GM18511 (cell line): ENCODE results near the gene ZFPM1.
"Not testable (repeated sequence)": the region's sequence is repeated elsewhere in the genome, so short reads cannot be mapped to it uniquely, and the experiment has no call there.

ENCODE experiments used
- ATAC-seq: cut with Tn5 transposase; IDR thresholded peaks from one replicate; pipeline ENCODE4 v1.9.1; 2021; ENCODE audit warnings: mild to moderate bottlenecking, moderate library complexity; ENCODE audit not compliant: unreplicated experiment

Gene ZFPM1

GRCh38 chr16:88478889-88479792 is 26.1 kb downstream of the ZFPM1 start:
- no peak for ATAC-seq

DNA sequence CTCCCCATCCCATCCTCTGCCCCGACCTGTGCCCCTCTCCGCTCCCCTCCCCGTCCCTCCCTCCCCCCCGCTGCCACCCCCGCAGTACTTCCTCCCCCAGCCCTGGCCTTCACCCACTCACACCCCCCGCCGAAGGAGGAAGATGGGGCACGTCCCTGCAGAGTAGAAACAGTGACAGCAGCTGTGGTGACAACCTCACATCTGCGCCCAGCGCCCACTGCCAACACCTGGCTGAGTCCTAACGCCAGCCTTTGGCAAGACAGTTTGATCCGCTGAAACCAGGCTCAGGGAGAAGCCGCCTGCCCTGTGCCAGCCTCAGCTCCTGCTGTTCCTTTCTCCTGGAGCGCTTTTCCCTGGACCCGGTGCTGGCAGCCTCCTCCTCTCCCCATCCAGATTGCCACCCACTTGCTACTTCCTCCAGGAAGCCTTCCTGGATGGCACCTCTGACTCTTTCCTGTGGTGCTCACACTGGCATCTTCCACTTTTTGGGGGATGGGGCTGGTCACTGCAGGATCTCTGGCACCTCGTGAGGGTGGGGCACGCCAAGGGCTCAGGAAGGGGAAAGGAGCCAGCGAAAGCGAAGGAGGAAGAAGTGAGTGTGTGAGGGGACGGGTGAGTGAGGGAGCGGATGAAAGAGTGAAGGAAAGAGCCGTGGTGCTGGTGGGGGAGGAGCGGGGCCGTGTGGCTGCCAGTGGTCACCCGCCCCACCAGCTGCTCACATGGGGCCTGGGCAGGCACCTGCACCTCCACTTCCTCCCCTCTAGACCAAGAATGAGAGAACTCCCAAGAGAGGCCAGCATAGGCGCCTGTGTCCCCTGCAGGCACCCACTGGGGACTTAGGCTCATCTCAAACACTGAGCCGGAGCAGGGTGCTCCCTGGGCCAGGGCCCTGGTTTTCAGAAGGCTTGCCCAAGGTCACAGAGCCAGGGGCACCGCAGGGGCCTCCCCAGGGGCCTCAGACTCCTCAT is 27.0 kb downstream of the ZFPM1 start:
- peak; percentile 74 for ATAC-seq

DNA sequence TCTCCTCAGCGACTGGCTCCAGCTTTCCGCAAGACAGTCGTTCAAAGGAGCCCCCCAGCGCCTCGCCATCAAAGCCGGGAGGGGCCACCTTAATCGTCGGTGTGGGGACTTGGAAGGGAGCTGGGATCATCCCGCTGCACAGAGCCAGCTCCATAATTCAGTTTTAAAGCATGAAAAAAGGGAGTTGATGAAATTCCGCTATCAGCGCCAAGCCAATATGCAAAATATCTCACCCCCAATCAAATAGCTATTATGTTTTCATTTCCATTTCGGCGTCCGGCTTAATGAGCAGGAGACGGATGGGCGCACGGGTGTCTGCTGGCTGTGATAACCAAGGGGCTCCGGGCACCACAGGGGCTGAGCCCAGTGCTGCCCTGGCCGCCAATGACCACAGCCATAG is 27.7 kb downstream of the ZFPM1 start:
- ATAC-seq: no peak

GRCh38 chr16:88481851-88482250 is 28.8 kb downstream of the ZFPM1 start:
- ATAC-seq: no peak

- ATAC-seq: no peak
Measured at GRCh38 chr16:88482630-88483391, 29.7 kb downstream of the ZFPM1 start.

- no peak for ATAC-seq
Measured at GRCh38 chr16:88483392-88483641, 30.2 kb downstream of the ZFPM1 start.

GRCh38 chr16:88484505-88485365 is 31.7 kb downstream of the ZFPM1 start:
- ATAC-seq: no peak

DNA sequence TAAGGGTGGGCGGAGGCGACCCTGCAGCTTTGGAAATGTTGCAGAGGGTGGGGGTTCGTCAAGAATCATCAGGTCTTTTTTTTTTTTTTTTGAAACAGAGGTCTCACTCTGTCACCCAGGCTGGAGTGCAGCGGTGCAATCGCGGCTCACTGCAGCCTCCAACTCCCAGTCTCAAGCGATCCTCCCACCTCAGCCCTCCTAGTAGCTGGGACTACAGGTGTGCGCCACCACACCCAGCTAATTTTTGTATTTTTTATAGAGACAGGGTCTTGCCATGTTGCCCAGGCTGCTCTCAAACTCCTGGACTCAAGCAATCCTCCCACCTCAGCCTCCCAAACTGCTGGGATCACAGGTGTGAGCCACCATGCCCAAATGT is 32.3 kb downstream of the ZFPM1 start:
- ATAC-seq: not testable (repeated sequence)

DNA sequence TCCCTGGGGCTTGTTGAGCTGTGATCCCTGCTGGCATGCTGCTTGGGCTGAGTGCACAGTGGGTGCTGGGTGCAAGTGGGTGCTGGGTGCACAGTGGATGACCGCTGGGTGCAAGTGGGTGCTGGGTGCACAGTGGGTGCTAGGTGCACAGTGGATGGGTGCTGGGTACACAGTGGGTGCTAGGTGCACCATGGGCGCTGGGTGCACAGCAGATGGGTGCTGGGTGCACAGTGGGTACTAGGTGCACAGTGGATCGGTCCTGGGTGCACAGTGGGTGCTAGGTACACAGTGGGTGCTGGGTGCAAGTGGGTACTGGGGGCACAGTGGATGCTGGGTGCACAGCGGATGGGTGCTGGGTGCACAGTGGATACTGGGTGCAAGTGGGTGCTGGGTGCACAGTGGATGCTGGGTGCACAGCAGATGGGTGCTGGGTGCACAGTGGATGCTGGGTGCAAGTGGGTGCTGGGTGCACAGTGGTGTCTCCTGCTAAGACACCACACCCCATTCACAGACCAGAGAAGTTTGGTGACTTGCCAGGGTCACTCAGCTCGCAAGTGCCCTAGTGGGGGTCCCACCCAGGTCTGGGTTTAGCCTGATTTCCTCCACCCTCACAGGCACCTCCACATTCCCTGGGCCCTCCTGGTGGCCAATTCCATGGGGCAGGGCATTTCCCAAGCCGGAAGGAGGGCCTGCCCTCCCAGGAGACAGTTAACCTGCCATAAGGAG is 33.5 kb downstream of the ZFPM1 start:
- no peak for ATAC-seq

GRCh38 chr16:88487124-88487432 is 34.0 kb downstream of the ZFPM1 start:
- no peak for ATAC-seq

DNA sequence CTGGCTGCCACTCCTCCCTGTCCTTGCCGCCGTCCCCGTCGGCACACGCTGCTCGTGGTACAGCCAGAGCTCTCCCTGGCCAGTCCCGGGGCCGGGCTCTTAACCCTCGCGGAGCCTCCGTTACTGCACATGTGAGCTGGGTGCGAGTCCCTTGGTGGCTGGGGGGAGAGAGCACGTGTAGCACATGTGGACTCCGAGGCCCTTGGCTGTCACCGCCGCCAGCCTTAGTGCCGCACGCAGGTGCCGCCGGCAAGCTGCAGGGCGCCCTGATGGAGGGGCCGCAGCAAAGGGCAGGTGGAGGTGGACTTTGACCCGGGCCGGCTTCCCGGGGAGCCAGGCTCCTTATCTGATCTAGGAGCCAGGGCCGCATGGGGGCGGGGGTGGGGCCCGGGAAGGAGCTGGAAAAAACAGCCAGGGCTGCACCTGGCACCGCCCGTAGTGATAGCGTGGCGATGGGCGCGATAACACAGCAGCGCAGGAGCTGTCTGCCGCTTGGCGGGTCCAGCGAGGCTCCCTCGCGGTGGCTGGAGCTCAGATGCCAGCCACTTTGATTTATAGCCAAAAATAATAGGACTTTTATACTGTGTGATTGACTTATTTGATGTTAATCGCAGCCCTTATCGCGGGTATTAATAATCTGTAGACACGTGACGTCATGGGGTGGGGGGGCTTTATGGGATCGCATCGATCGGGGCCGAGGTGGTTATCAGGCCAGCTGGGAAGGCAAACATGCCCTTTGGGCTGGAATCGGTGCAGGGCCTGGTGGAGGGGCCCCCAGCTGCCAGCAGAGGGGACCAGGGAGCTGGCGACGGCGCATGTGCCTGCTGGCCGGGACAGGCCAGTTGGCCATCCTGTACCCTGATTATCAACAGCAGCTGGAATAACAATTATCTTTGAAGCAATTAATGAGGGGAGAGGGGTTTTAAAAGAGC is 35.1 kb downstream of the ZFPM1 start:
- ATAC-seq: no peak

DNA sequence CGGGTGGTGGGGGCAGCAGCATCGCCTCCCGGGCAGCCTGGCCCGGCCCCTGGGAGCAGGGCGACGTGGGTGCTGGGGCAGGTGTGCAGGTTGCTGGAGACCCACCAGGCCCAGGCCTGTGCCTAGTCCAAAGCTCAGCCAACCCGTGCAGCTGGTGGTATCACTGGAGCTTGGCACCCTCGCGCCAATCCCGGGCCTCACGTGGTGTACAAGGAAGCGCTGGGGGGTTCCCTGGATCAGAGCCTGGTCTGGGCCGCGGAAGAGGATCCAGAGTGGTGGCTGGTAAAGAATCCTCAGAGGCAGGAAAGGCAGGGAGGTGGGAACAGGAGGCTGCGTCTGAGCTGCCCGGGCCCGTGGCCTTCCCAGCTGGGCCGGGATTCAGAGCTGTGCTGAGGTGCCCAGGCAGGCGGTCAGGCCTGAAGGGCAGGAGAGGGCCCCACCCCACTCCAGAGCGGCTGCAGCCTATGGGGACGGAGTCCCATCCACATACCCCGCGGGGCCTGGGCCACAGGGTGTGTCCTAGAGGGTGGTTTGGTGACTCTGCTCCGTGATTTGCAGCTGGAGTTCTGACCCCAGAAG is 36.2 kb downstream of the ZFPM1 start:
- ATAC-seq: no peak

GRCh38 chr16:88491001-88491559 is 38.0 kb downstream of the ZFPM1 start:
- ATAC-seq: no peak

DNA sequence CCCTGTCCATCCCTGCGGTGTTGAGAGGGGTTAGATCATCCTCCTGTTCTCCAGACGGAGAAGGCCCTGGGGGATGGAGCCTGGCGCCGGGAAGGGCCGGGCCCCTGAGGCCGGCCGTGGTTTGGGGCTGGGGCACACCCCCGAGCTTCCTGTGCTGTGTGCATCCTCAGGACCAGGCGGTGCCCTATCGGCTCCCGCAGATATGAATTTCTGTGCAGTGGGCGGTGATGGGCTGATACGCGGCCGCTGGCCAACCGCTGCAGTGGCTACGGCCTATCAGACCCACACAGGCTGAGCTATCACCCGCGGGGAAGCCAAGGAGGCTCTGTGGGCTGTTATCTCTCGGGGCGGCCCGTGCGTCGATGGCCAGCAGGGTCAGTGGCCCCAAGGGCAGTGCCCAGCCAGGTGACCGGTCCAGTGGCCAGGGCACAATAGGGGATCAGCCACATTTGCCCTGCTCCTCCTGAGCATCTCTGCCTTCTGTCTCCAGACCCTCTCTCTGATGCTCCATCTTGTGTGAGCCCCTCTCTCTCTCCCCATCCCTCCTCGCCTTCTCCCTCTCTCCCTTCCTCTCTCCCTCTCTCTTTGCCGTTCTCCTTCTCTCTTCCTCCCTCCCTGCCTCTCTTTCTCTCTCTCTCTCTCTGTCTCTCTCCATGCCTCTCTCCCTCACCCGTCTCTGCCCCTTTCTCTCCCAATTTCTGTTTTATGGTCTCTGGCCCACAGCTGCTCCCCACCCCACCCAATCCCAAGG is 38.7 kb downstream of the ZFPM1 start:
- ATAC-seq: no peak

DNA sequence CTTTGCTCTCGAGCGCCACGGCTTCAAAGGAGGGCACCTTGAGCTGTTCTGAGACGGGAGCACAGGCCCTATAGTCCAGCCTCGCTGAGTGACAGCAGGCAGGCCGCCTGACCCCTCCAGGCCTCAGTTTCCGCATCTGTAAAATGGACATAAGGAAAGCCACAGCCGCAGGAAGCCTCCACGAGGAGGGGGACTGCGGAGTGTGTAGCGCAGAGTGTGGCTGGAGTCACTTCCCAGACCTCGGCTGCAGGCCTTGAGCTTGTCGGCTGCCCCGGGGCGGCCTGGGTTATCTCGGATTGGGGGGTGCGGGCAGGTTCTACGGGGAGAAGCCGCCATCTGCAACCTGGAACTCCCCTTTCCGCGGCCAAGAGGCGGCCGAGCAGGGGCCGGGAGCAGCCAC is 40.8 kb downstream of the ZFPM1 start:
- ATAC-seq: no peak

GRCh38 chr16:88494335-88495154 is 41.5 kb downstream of the ZFPM1 start:
- ATAC-seq: no peak
